Pancreas (tissue), 10 donors: ENCODE data around the gene AANAT. TPM values are rescaled to one million over a fixed set of nuclear protein-coding genes. Genes with fewer than 3 reads are reported as not detected.
"Not testable (repeated sequence)": the region's sequence is repeated elsewhere in the genome, so short reads cannot be mapped to it uniquely, and the experiment has no call there.

Experiments used
- ATAC-seq, 4 donors: fragments of 200-7000 bp; cut with Tn5 transposase; one replicate each; pipeline versions ENCODE4 v1.8.0 to v1.9.1; 2020; ENCODE audit warnings: mild to moderate bottlenecking in 4 of 4, moderate library complexity in 4 of 4
- DNase-seq, 6 donors: peaks; one replicate each; pipeline ENCODE4 v3.0.0-alpha.2; 2020
- FAIRE-seq: peaks from 2 replicates; lab custom pipeline; 2012; peaks lifted over from hg19 to GRCh38; lab: Jason Lieb, UNC
- H3K27ac ChIP-seq, 4 donors: fragments of 200-600 bp; sonication (generic); 1 replicate in 3 of 4; 2 replicates in 1 of 4; pipeline versions ENCODE4 v1.5.0 to v1.8.0; 2020
- H3K27me3 ChIP-seq, 4 donors: fragments of 200-600 bp; one replicate each; pipeline ENCODE4 v1.8.0; 2021
- H3K36me3 ChIP-seq, 3 donors: fragments of 200-600 bp; sonication (generic) in 1 of 3; one replicate each; pipeline versions ENCODE4 v1.5.0 to v1.8.0; 2020 to 2021
- H3K4me1 ChIP-seq, 3 donors: fragments of 200-600 bp; one replicate each; pipeline ENCODE4 v1.8.0; 2021
- H3K4me3 ChIP-seq, 4 donors: fragments of 200-600 bp; sonication (generic) in 2 of 4; one replicate each; pipeline versions ENCODE4 v1.5.0 to v1.8.0; 2020 to 2021
- H3K9me3 ChIP-seq, 4 donors: fragments of 200-600 bp; one replicate each; pipeline ENCODE4 v1.8.0; 2021
- WGBS, 2 donors: extraction: QIAGEN DNeasy Blood & Tissue Kit; methylation state at CpG; one replicate each; pipeline ENCODE4 v1.1.7; 2013; 5-methylcytosine and 5-hydroxymethylcytosine counted together
- intact Hi-C, 3 donors: fragments of 100-400 bp; cut with DNase I; formaldehyde crosslinking; loops; one replicate each; pipeline versions ENCODE4 v1.11.1 to v1.14.2; 2022
- polyA plus RNA-seq, 2 donors: library from polyadenylated mRNA; stranded (reverse); fragments of 200-250 nt; gene quantifications; one replicate each; pipeline ENCODE4 v1.2.3, GENCODE V29; 2013
- total RNA-seq, 6 donors: library from RNA; stranded (reverse); fragmentation: NEBNext Ultra II Directional in 4 of 6; extraction: Animal tissue kit (Norgen Biotek cat#: 25700) in 4 of 6; gene quantifications; one replicate each; pipeline versions ENCODE4 v1.2.1 to v1.2.4, GENCODE V29; 2021 to 2023
- TF ChIP-seq, protein P1 (sequence below), 4 donors: fragments of 200-600 bp; sonication (generic) in 3 of 4; IDR thresholded peaks; one replicate each; pipeline versions ENCODE4 v1.5.0 to v1.8.0; 2021; ENCODE audit warnings: antibody characterized with exemption in 4 of 4
- donor health status: healthy with polysubstance abuse.
- donor health status: DM: no; HTN: no; CAD: no; lungs with moderate emphysema.
- donor health status: DM: no; HTN: no; CAD: no.
- donor health status: control.
- donor health status: control.
- donor health status: Bipolar disorder and iron deficiency.
- donor health status: DM: yes; HTN: yes; CAD: no.
- donor health status: DM: no; HTN: no; CAD: no.
- donor health status: DM: no; HTN: no; CAD: no.
- donor health status: DM: yes; HTN: yes; CAD: no.

The AANAT gene
- total and polyA plus RNA-seq, 8 donors, result 0.16 to 0.23 TPM; not detected in 6

DNA sequence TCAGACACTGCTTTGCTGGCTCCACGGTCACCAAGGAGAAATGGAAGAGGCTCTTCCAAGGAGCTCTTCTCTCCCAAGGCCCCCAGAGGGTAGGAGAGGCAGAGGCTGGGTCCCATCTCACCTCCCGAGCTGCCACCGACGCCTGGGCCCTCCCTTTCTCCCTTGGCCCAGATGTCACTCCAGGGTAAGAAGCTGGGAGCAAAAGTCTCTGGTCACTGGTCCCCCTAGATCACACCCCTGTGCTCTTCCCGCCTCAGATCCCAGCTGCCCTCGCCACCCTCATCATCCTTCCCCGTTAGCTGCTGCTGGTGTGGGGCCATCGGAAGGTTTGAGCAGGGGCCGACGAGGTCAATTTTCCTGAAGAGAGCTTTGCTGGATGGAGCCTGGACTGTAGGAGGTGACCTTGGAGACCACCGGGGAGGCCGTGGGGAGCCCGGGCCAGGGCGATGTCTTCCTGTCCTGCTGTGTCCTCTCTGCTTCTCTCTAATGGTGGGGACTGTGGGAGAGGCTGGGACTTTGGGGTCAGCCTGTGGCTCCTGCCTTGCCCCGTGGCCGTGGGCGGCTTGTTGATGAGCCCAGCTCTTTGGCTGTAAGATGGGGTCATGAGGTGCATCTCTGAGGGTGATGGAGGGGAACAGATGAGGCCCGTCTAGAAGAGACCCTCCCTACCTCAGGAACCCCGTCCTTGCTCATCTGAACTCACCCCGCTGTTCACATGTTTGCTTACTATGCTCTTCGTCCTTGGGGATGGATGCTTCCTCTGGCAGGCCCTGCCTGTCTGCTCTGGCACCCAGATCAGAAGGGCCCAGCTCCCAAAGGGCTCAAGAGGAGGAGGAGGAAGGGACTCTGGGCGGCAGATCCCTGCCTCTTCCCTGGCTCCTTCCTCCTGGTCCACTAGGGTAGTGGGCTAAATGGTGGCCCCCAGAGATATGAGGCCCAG, 45.2 kb downstream of the AANAT start:
- intact Hi-C loops, result no loop called here
- FAIRE-seq, result no peak

DNA sequence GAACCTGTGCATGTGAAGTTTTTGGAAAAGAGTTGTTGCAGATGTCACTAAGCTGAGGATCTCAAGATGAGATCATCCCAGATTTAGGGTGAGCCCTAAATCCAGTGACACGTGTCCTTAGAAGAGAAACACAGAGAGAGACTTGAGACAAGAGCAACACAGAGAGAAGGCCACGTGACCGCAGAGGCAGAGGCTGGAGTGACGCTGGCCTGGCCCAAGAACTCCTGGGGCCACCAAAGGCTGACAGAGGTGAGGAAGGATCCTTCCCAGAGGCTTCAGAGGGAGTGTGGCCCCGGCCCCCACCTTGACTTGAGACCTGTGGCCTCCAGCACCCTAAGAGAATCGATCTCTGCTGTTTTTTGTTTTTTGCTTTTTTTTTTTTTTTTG, 45.9 kb downstream of the AANAT start:
- intact Hi-C loops, result no loop called here
- TF ChIP-seq, protein P1, sequence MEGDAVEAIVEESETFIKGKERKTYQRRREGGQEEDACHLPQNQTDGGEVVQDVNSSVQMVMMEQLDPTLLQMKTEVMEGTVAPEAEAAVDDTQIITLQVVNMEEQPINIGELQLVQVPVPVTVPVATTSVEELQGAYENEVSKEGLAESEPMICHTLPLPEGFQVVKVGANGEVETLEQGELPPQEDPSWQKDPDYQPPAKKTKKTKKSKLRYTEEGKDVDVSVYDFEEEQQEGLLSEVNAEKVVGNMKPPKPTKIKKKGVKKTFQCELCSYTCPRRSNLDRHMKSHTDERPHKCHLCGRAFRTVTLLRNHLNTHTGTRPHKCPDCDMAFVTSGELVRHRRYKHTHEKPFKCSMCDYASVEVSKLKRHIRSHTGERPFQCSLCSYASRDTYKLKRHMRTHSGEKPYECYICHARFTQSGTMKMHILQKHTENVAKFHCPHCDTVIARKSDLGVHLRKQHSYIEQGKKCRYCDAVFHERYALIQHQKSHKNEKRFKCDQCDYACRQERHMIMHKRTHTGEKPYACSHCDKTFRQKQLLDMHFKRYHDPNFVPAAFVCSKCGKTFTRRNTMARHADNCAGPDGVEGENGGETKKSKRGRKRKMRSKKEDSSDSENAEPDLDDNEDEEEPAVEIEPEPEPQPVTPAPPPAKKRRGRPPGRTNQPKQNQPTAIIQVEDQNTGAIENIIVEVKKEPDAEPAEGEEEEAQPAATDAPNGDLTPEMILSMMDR (IDR thresholded peaks at IDR 0.05), result no peak
- no peak for DNase-seq
- no peak overlapping the region for H3K4me3 ChIP-seq
- WGBS, 2 donors, result 70 to 77% methylated on average over 6 of the region's 6 CpGs
- no peak for FAIRE-seq
- H3K27ac ChIP-seq, result no peak overlapping the region
- H3K9me3 ChIP-seq, result no peaks in the 10 kb centered on the region
- H3K27me3 ChIP-seq, result no peaks in the 10 kb centered on the region
- no peak for ATAC-seq
- H3K36me3 ChIP-seq, result no peaks in the 10 kb centered on the region
- H3K4me1 ChIP-seq, result no peaks in the 10 kb centered on the region

More for the DNA sequence above, 45.2 kb downstream of the AANAT start:
- H3K27ac ChIP-seq, result no peak overlapping the region
- no peaks in the 10 kb centered on the region for H3K27me3 ChIP-seq
- H3K9me3 ChIP-seq, result no peaks in the 10 kb centered on the region
- no peak overlapping the region for H3K4me3 ChIP-seq
- DNase-seq (no peak), ATAC-seq (no peak)
- no peaks in the 10 kb centered on the region for H3K4me1 ChIP-seq
- TF ChIP-seq, protein P1 (IDR thresholded peaks at IDR 0.05), result no peak
- 72 to 77% methylated on average over 20 to 22 of the region's 22 CpGs for WGBS, 2 donors
- H3K36me3 ChIP-seq, result no peaks in the 10 kb centered on the region

DNA sequence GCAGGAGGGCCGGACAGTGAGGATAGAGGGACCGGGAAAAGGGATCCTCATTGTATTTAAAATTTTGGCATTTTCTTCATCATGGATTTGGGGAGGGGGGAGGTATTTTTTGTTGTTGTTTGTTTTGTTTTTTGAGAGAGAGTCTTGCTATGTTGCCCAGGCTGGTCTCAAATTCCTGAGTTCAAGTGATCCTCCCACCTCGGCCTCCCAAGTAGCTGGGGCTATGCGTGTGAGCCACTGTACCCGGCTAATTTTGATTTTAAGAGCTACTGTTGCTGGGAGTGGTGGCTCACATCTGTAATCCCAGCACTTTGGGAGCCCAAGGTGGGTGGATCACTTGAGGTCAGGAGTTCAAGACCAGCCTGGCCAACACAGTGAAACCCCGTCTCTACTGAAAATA, 47.0 kb downstream of the AANAT start:
- DNase-seq, H3K27ac ChIP-seq, ATAC-seq, H3K9me3 ChIP-seq, H3K4me1 ChIP-seq, H3K4me3 ChIP-seq, FAIRE-seq, H3K27me3 ChIP-seq, intact Hi-C loops, H3K36me3 ChIP-seq: not testable (repeated sequence)
- 93 to 96% methylated on average over 6 of the region's 6 CpGs for WGBS, 2 donors

DNA sequence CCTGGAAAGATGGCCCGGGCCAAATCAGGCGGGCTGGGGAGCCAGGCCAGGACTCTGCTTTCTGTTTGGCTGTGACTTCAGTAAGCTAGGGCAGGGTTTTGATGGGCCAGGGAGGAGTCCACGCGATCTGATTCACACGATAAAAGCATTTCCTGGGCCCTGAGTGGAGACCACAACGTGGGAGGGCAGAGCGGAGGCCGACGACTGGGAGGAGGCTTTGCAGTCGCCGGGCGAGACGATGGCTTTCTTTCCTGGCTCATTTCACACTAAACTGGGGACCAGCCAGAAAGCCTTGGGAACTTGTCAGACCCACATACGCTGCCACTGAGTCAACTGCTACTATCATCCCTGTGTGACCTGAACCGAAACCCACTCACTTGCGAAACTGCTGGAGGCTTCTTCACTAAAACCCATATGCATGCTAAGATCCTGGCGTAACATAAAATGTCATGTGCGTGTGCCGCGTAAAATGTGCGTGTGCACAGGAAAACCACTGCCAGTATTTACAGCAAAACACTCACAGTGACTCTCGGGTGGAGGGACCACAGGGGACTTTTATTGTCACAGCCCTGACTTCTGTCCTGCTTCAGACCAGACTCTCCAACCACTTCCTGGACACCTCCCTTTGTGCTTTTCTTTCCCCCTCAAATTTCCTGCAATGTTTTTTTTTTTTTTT, 48.0 kb downstream of the AANAT start:
- TF ChIP-seq, protein P1 (IDR thresholded peaks at IDR 0.05), result no peak
- intact Hi-C loops, result no loop called here
- Histone ChIP-seq H3K4me1 (no peaks in the 10 kb centered on the region), H3K27ac (peak overlapping the region in 1 of 4 donors; percentile 39), H3K4me3 (no peak overlapping the region), H3K9me3 (no peaks in the 10 kb centered on the region), H3K36me3 (no peaks in the 10 kb centered on the region), H3K27me3 (no peaks in the 10 kb centered on the region)
- ATAC-seq (peak; percentile 47 to 68 (median 64)), DNase-seq (peak in 2 of 6 donors; percentile 38 to 61), FAIRE-seq (no peak)
- WGBS, 2 donors, result 79 to 83% methylated on average over 22 of the region's 22 CpGs

DNA sequence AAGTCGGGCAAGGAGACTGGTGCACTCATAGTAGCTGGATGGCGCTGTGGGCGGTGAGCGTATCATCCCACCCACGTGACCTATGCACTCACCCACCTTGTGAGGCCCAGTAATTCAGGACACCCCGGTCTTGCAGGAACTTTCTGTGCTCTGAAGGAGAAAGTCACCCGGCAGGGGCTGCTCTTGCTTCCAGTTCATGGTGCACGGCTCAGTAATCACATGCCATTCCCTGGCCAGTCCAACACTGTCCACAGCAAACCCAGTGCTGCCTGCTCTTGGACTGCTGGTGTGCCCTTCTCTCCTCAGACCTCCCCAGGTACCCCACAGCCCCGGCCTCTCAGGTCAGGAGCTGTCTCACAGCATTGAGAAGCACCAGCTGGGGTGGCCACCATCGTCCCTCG, 50.2 kb downstream of the AANAT start:
- Histone ChIP-seq H3K4me3 (no peak overlapping the region), H3K27ac (no peak overlapping the region), H3K27me3 (peaks cover 0 to 5% (median 0%) of the 10 kb centered on the region in 4 donors), H3K36me3 (no peaks in the 10 kb centered on the region), H3K4me1 (no peaks in the 10 kb centered on the region), H3K9me3 (no peaks in the 10 kb centered on the region)
- TF ChIP-seq, protein P1 (IDR thresholded peaks at IDR 0.05), result no peak
- intact Hi-C loops, result no loop called here
- no peak for DNase-seq
- WGBS, 2 donors, result 81 to 89% methylated on average over 11 of the region's 11 CpGs
- ATAC-seq, result no peak
- FAIRE-seq, result no peak
